WTC11 (cell line): ENCODE results near the gene CCDC137.

Source experiments
- CREB1 ChIP-seq: sonication (generic); formaldehyde crosslinking; IDR thresholded peaks from 2 replicates; pipeline ENCODE4 v1.8.0; 2023; ENCODE audit warnings: mild to moderate bottlenecking, missing genetic modification reagents
- CREM ChIP-seq: sonication (generic); formaldehyde crosslinking; IDR thresholded peaks from 2 replicates; pipeline ENCODE4 v1.8.1; 2022; ENCODE audit warnings: mild to moderate bottlenecking, missing genetic modification reagents, moderate library complexity
- NFATC4 ChIP-seq: fragments of 250-450 bp; sonication (Bioruptor Pico); IDR thresholded peaks from 2 replicates; pipeline ENCODE4 v1.9.0; 2021; ENCODE audit warnings: mild to moderate bottlenecking
- NR2C2 ChIP-seq: sonication (generic); formaldehyde crosslinking; IDR thresholded peaks from 2 replicates; pipeline ENCODE4 v1.8.0; 2022; ENCODE audit warnings: mild to moderate bottlenecking, missing genetic modification reagents
- NR3C1 ChIP-seq: sonication (generic); formaldehyde crosslinking; conservative IDR thresholded peaks from 2 replicates; pipeline ENCODE4 v1.8.1; 2023; ENCODE audit warnings: low read depth, mild to moderate bottlenecking, missing genetic modification reagents
- PRRX2 ChIP-seq: fragments of 250-450 bp; sonication (Bioruptor Pico); IDR thresholded peaks from 2 replicates; pipeline ENCODE4 v1.8.0; 2021; ENCODE audit warnings: mild to moderate bottlenecking
- SMAD3 ChIP-seq: sonication (generic); formaldehyde crosslinking; IDR thresholded peaks from 2 replicates; pipeline ENCODE4 v1.8.0; 2022; ENCODE audit warnings: missing genetic modification reagents, mild to moderate bottlenecking, borderline replicate concordance
- SOX15 ChIP-seq: fragments of 250-450 bp; sonication (Bioruptor Pico); IDR thresholded peaks from 2 replicates; pipeline ENCODE4 v1.9.0; 2021; ENCODE audit warnings: mild to moderate bottlenecking
- TEAD4 ChIP-seq: sonication (generic); formaldehyde crosslinking; IDR thresholded peaks from 2 replicates; pipeline ENCODE4 v1.8.0; 2022; ENCODE audit warnings: mild to moderate bottlenecking, missing genetic modification reagents
- TF ChIP-seq, protein P1 (sequence below): fragments of 200-600 bp; IDR thresholded peaks from 2 replicates; pipeline ENCODE4 v1.8.0; 2022; ENCODE audit warnings: antibody characterized with exemption
- TF ChIP-seq, protein P2 (sequence below): sonication (generic); formaldehyde crosslinking; IDR thresholded peaks from 2 replicates; pipeline ENCODE4 v1.8.1; 2022; ENCODE audit warnings: mild to moderate bottlenecking, moderate library complexity, missing genetic modification reagents
- TF ChIP-seq, protein P3 (sequence below): sonication (generic); formaldehyde crosslinking; conservative IDR thresholded peaks from 2 replicates; pipeline ENCODE4 v1.8.1; 2022; ENCODE audit warnings: mild to moderate bottlenecking, missing genetic modification reagents
- TF ChIP-seq, protein P4 (sequence below): sonication (generic); formaldehyde crosslinking; IDR thresholded peaks from 2 replicates; pipeline ENCODE4 v1.8.0; 2022; ENCODE audit warnings: mild to moderate bottlenecking, missing genetic modification reagents
- TF ChIP-seq, protein P5 (sequence below): fragments of 250-450 bp; sonication (Bioruptor Pico); IDR thresholded peaks from 2 replicates; pipeline ENCODE4 v1.9.0; 2021; ENCODE audit warnings: moderate library complexity, mild to moderate bottlenecking, inconsistent platforms, borderline replicate concordance

DNA sequence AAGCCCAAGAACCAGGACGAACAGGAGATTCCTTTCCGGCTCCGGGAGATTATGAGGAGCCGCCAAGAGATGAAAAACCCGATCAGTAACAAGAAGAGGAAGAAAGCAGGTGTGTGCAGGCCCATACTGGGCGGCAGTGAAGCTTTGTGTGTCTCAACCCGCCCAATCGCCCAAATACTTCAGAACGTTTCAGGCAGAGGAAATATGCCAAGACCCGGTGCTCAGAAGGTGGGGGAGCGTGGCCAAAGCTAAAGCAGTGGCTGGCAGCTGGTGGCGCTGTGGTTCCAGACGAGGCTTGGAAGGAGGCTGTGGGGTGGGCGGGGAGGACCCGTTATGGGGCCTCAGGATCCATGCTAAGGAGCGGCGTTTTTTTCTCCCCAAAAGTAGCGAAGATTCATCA is 1.2 kb downstream of the CCDC137 start:
- TF ChIP-seq, protein P1, sequence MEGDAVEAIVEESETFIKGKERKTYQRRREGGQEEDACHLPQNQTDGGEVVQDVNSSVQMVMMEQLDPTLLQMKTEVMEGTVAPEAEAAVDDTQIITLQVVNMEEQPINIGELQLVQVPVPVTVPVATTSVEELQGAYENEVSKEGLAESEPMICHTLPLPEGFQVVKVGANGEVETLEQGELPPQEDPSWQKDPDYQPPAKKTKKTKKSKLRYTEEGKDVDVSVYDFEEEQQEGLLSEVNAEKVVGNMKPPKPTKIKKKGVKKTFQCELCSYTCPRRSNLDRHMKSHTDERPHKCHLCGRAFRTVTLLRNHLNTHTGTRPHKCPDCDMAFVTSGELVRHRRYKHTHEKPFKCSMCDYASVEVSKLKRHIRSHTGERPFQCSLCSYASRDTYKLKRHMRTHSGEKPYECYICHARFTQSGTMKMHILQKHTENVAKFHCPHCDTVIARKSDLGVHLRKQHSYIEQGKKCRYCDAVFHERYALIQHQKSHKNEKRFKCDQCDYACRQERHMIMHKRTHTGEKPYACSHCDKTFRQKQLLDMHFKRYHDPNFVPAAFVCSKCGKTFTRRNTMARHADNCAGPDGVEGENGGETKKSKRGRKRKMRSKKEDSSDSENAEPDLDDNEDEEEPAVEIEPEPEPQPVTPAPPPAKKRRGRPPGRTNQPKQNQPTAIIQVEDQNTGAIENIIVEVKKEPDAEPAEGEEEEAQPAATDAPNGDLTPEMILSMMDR, result no peak
- TF ChIP-seq, protein P2, sequence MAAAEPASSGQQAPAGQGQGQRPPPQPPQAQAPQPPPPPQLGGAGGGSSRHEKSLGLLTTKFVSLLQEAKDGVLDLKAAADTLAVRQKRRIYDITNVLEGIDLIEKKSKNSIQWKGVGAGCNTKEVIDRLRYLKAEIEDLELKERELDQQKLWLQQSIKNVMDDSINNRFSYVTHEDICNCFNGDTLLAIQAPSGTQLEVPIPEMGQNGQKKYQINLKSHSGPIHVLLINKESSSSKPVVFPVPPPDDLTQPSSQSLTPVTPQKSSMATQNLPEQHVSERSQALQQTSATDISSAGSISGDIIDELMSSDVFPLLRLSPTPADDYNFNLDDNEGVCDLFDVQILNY, result no peak
- TF ChIP-seq NFATC4 (CRISPR knock-in tag) (no peak), CREB1 (no peak), CREM (CRISPR knock-in tag) (no peak), PRRX2 (CRISPR knock-in tag) (no peak), TEAD4 (CRISPR knock-in tag) (no peak), NR3C1 (no peak), NR2C2 (CRISPR knock-in tag) (no peak), SOX15 (CRISPR knock-in tag) (no peak), SMAD3 (CRISPR knock-in tag) (no peak)
- TF ChIP-seq, protein P3, sequence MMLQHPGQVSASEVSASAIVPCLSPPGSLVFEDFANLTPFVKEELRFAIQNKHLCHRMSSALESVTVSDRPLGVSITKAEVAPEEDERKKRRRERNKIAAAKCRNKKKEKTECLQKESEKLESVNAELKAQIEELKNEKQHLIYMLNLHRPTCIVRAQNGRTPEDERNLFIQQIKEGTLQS (CRISPR knock-in tag), result no peak
- TF ChIP-seq, protein P4, sequence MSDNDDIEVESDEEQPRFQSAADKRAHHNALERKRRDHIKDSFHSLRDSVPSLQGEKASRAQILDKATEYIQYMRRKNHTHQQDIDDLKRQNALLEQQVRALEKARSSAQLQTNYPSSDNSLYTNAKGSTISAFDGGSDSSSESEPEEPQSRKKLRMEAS (CRISPR knock-in tag), result no peak
- TF ChIP-seq, protein P5, sequence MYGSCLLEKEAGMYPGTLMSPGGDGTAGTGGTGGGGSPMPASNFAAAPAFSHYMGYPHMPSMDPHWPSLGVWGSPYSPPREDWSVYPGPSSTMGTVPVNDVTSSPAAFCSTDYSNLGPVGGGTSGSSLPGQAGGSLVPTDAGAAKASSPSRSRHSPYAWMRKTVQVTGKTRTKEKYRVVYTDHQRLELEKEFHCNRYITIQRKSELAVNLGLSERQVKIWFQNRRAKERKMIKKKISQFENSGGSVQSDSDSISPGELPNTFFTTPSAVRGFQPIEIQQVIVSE (CRISPR knock-in tag), result no peak
